Endothelial cell of umbilical vein (primary cell): ENCODE measurements around the gene KLRC2.
"Not testable (repeated sequence)": the region's sequence is repeated elsewhere in the genome, so short reads cannot be mapped to it uniquely, and the experiment has no call there.

ENCODE experiments used
- CTCF ChIP-seq, 2 donors: IDR thresholded peaks; 1 replicate in 1 of 2; 2 replicates in 1 of 2; pipeline ENCODE4 v1.5.1; 2011; ENCODE audit warnings: low read length in 2 of 2, mild to moderate bottlenecking in 2 of 2, moderate library complexity in 2 of 2, control low read depth in 1 of 2, inconsistent platforms in 1 of 2, low read depth in 1 of 2; ENCODE audit not compliant: insufficient read depth in 1 of 2; ENCODE audit errors: extremely low read depth in 1 of 2
- EZH2 ChIP-seq: IDR thresholded peaks from 2 replicates; pipeline ENCODE4 v1.6.1; 2012; ENCODE audit warnings: borderline replicate concordance, low read depth, mild to moderate bottlenecking, moderate library complexity, low read length, inconsistent platforms; ENCODE audit not compliant: severe bottlenecking

GRCh38 chr12:10430623-10431022 lies 5.2 kb downstream of the KLRC2 start:
- TF ChIP-seq CTCF (IDR thresholded peaks at IDR 0.05; ENCODE audit: extremely low read depth in 1 of 2, insufficient read depth in 1 of 2, low read depth in 1 of 2, low read length in 2 of 2); EZH2: not testable (repeated sequence)
